NT2/D1 (cell line): ENCODE measurements around the gene TLL2.

ENCODE experiments used
- SUZ12 ChIP-seq: IDR thresholded peaks from 2 replicates; pipeline ENCODE4 v1.6.1; 2011; ENCODE audit not compliant: insufficient read length, insufficient read depth; ENCODE audit errors: extremely low read depth
- YY1 ChIP-seq: IDR thresholded peaks from 2 replicates; pipeline ENCODE4 v1.6.1; 2011; ENCODE audit not compliant: insufficient read length, insufficient read depth
- ZNF274 ChIP-seq: IDR thresholded peaks from 2 replicates; pipeline ENCODE4 v1.6.1; 2011; ENCODE audit warnings: mild to moderate bottlenecking, low read depth, low read length

DNA sequence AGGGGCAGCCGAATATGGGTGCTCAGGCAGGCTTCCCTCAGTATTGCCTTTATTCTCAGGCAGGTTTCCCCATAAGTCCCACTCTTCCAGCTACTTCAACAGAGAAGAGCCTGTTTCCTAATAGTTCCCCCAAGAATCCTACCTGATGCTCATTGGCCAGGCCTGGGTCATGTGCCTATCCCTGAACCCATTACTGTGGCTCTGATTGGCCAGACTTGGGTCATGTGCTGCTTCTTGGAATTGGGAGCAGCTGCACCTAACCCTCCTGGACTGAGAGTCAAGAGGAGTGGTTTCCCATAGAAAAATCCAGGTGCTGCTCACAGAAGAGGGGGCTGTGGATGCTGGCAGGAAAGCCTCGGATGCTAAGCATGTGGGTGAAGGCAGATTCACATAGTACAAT is 176.6 kb downstream of the TLL2 start:
- TF ChIP-seq SUZ12 (no peak), YY1 (no peak), ZNF274 (no peak)
